ENCODE data around the gene PTPN18. TPM values are rescaled to one million over a fixed set of nuclear protein-coding genes. Genes with fewer than 3 reads are reported as not detected.

Gene PTPN18
- 20.0 and 21.7 TPM in 2 replicates for total RNA-seq

GRCh38 chr2:130355578-130356431 lies at the start of gene PTPN18:
PTPN18 (plus strand) TSS chr2:130356056; CDS start chr2:130356108, 52 bp downstream.

GRCh38 chr2:130342533-130343275 lies 13.2 kb upstream of the PTPN18 start, which contains the start of gene IMP4:
IMP4 (plus strand) TSS chr2:130342897; CDS start chr2:130342933, 36 bp downstream.

Other genes with a start within 250 kb of the PTPN18 start
- not detected in 2 replicates for gene POTEF, start 226.8 kb upstream of the PTPN18 start, total RNA-seq
- 2.0 and 28.4 TPM in 2 replicates for gene CCDC74B, start 210.9 kb upstream of the PTPN18 start, total RNA-seq
- 29.9 and 39.4 TPM in 2 replicates for gene SMPD4, start 174.5 kb upstream of the PTPN18 start, total RNA-seq
- 256 and 275 TPM in 2 replicates for gene MZT2B, start 173.8 kb upstream of the PTPN18 start, total RNA-seq
- gene TUBA3E, start 157.6 kb upstream of the PTPN18 start, total RNA-seq: not detected in 2 replicates
- 71.8 and 94.4 TPM in 2 replicates for gene IMP4, start 13.2 kb upstream of the PTPN18 start, total RNA-seq
- gene POTEI, start 153.3 kb downstream of the PTPN18 start, total RNA-seq: not detected in 2 replicates
- gene CFC1B, start 165.2 kb downstream of the PTPN18 start, total RNA-seq: not detected in 2 replicates
- not detected in 2 replicates for gene CFC1, start 243.5 kb downstream of the PTPN18 start, total RNA-seq